ENCODE data around the gene CHI3L1. TPM values are rescaled to one million over a fixed set of nuclear protein-coding genes. Genes with fewer than 3 reads are reported as not detected.

CHI3L1 gene
- total RNA-seq, 2 experiments from 2014 or later, result not detected

GRCh38 chr1:203201516-203202205, 15.2 kb upstream of the CHI3L1 start:
- ChIA-PET CTCF (ENCODE audit: unreplicated experiment) (no interaction called here), POLR2A (no interaction called here)
- no peak overlapping the region for H2AFZ ChIP-seq (ENCODE audit: low read length)
- H3K4me1 ChIP-seq (ENCODE audit: insufficient read depth, low read length, poor library complexity, severe bottlenecking), result no peaks in the 10 kb centered on the region
- no peak for DNase-seq (ENCODE audit: low spot score)
- intact Hi-C loops (cut with micrococcal nuclease; ENCODE audit: unreplicated experiment), result no loop called here
- H3K79me2 ChIP-seq (ENCODE audit: insufficient read depth, low read depth, low read length), result no peaks in the 10 kb centered on the region
- BruUV-seq (replicated peaks), result no TSS peak
- H4K20me1 ChIP-seq (ENCODE audit: insufficient read depth, low read length), result no peaks in the 10 kb centered on the region
- no peak overlapping the region for H3K27ac ChIP-seq (ENCODE audit: low read depth, low read length, poor library complexity, severe bottlenecking)
- H3K4me3 ChIP-seq (ENCODE audit: low read depth, low read length, poor library complexity, severe bottlenecking), result no peak overlapping the region
- TF ChIP-seq EZH2phosphoT487 (IDR thresholded peaks at IDR 0.05; ENCODE audit: borderline replicate concordance, low read depth, low read length) (no peak), CTCF (conservative IDR thresholded peaks at IDR 0.05; ENCODE audit: low read length) (no peak)
- no peaks in the 10 kb centered on the region for H3K9me2 ChIP-seq (ENCODE audit: insufficient read depth, low read length)
- H3K36me3 ChIP-seq (ENCODE audit: insufficient read depth, low read length), result no peaks in the 10 kb centered on the region
- no peak overlapping the region for H3K4me2 ChIP-seq (ENCODE audit: low read length)
- no peaks in the 10 kb centered on the region for H3K9me3 ChIP-seq (ENCODE audit: low read length)

- H3K9me2 ChIP-seq (ENCODE audit: insufficient read depth, low read length), result no peaks in the 10 kb centered on the region
- H3K79me2 ChIP-seq (ENCODE audit: insufficient read depth, low read depth, low read length), result no peaks in the 10 kb centered on the region
- no peak overlapping the region for H3K4me2 ChIP-seq (ENCODE audit: low read length)
- no peak for DNase-seq (ENCODE audit: low spot score)
- CTCF ChIA-PET (ENCODE audit: unreplicated experiment), result no interaction called here
- TF ChIP-seq CTCF (conservative IDR thresholded peaks at IDR 0.05; ENCODE audit: low read length) (no peak), EZH2phosphoT487 (IDR thresholded peaks at IDR 0.05; ENCODE audit: borderline replicate concordance, low read depth, low read length) (no peak)
- BruUV-seq (replicated peaks), result no TSS peak
- H3K27ac ChIP-seq (ENCODE audit: low read depth, low read length, poor library complexity, severe bottlenecking), result no peak overlapping the region
- intact Hi-C loops (cut with micrococcal nuclease; ENCODE audit: unreplicated experiment), result no loop called here
- H4K20me1 ChIP-seq (ENCODE audit: insufficient read depth, low read length), result no peaks in the 10 kb centered on the region
- H3K9me3 ChIP-seq (ENCODE audit: low read length), result no peaks in the 10 kb centered on the region
- POLR2A ChIA-PET, result interaction anchor here (0.6 kb wide), 1 partner anchor 498 kb away, joined by 3 read pairs; no protein-coding TSS in a partner anchor
- no peaks in the 10 kb centered on the region for H3K4me1 ChIP-seq (ENCODE audit: insufficient read depth, low read length, poor library complexity, severe bottlenecking)
- H3K36me3 ChIP-seq (ENCODE audit: insufficient read depth, low read length), result no peaks in the 10 kb centered on the region
- no peak overlapping the region for H2AFZ ChIP-seq (ENCODE audit: low read length)
- H3K4me3 ChIP-seq (ENCODE audit: low read depth, low read length, poor library complexity, severe bottlenecking), result no peak overlapping the region
Measured at GRCh38 chr1:203200916-203201315, 14.4 kb upstream of the CHI3L1 start.

GRCh38 chr1:203199816-203200571, 13.5 kb upstream of the CHI3L1 start:
- Histone ChIP-seq H3K4me3 (ENCODE audit: low read depth, low read length, poor library complexity, severe bottlenecking) (no peak overlapping the region), H3K27ac (ENCODE audit: low read depth, low read length, poor library complexity, severe bottlenecking) (no peak overlapping the region), H3K9me2 (ENCODE audit: insufficient read depth, low read length) (no peaks in the 10 kb centered on the region), H3K36me3 (ENCODE audit: insufficient read depth, low read length) (no peaks in the 10 kb centered on the region), H3K4me1 (ENCODE audit: insufficient read depth, low read length, poor library complexity, severe bottlenecking) (no peaks in the 10 kb centered on the region), H3K9me3 (ENCODE audit: low read length) (no peaks in the 10 kb centered on the region), H2AFZ (ENCODE audit: low read length) (no peak overlapping the region), H3K4me2 (ENCODE audit: low read length) (no peak overlapping the region), H3K79me2 (ENCODE audit: insufficient read depth, low read depth, low read length) (no peaks in the 10 kb centered on the region), H4K20me1 (ENCODE audit: insufficient read depth, low read length) (no peaks in the 10 kb centered on the region)
- TF ChIP-seq CTCF (conservative IDR thresholded peaks at IDR 0.05; ENCODE audit: low read length), result no peak
- BruUV-seq (replicated peaks), result no TSS peak
- intact Hi-C loops (cut with micrococcal nuclease; ENCODE audit: unreplicated experiment), result no loop called here
- ChIA-PET POLR2A (interaction anchor here (0.5 kb wide), 1 partner anchor 15 kb away, joined by 3 read pairs; no protein-coding TSS in a partner anchor), CTCF (ENCODE audit: unreplicated experiment) (interaction anchor here (0.5 to 0.7 kb wide), 2 partner anchors 21 to 893 kb away, joined by 3 read pairs; no protein-coding TSS in a partner anchor)
- DNase-seq (ENCODE audit: low spot score), result no peak
